8988T (cell line): ENCODE results near the gene KIAA1671.

Experiments
- DNase-seq: peaks from one replicate; pipeline ENCODE4 v3.0.0; 2011

KIAA1671 gene

DNA sequence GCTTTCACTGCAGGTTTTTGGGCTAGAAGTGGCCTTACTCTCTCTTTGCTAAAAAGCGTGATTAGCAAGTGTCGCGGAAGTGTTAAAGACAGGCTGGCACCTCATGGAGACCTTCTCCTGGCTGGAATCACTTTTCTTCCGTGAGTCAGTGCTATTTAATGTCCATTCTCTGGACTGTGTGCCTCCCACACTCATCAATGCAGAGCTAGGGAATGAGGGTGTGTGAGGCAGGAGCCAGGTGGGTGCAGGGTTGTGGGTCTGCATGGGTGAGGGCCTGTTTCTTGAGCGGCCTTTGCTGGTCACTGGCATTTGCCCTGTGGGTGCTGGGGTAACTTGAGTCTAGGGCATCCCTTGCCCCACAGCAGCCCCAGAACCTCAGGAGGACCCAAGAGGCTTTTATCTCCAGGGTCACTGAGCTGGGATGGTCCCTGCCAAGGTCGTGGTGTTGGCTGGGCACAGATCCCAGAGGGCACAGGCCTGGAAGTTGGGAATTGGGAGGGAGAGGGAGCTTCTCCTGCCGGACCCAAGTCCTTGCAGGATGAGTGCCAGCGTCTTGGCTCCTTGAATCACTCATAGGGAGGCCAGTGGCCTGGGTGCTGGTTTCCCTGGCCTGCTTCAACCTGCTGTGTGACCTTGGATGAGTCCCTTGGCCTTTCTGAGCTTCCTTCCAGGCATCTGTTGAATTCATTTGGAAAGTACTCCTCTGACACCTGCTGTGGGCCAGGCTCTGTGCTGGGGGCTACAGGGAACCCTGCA lies 30.0 kb downstream of the KIAA1671 start:
- no peak for DNase-seq

DNA sequence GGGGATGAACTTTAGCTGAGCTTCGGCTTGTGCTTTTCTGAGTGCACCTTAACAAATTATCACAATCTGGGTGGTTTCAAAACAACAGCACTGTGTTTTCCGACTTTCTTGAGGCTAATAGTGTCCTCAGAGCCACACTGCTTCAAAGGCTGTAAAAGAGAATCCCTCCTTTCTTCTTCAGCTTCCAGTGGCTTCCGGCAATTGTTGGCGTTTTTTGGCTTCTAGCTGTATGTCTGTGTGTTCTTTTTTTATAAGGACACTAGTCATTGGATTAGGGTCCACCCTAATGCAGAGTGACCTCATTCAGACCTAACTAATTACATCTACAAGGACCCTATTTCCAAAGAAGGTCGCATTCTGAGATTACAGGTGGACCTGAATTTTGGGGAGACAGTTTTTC lies 30.6 kb downstream of the KIAA1671 start:
- DNase-seq: no peak

DNA sequence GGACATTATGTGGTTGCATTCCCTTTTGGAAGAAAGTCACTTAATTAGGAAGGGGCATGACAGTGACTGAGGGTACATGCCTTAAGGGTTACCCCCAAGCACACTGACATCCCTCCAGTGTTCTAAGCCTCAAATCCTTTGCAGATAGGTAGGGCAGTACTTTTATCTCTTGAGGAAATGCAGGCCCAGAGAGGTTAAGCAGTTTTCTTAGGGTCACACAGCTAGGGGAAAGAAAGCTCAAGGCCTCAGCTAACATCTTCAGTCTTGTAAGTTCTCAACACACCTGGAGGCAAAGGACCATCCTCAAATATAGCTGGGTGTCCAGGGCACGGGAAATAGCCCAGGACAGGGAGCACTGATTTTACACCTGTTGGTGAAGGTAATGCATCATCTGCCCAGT lies 31.6 kb downstream of the KIAA1671 start:
- DNase-seq: no peak

DNA sequence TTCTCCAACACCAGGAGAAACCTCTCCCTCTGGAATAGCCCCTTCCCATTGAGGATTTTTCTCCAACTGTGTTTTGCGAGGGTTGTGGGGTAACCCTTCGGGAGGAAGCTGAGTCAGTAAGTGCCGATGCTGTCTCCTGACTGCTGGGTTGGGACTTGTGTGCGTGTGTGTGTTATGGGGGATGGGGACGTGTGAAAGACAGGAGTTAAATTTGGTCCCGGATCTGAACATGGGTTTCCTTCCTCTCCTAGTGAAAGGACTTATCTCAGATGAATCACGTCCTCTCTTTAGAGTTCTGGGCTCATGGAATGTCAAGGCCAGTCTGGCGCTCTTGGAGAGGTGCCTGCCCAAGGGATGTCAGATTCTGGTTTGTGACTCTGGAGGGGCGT lies 33.3 kb downstream of the KIAA1671 start:
- no peak for DNase-seq

DNA sequence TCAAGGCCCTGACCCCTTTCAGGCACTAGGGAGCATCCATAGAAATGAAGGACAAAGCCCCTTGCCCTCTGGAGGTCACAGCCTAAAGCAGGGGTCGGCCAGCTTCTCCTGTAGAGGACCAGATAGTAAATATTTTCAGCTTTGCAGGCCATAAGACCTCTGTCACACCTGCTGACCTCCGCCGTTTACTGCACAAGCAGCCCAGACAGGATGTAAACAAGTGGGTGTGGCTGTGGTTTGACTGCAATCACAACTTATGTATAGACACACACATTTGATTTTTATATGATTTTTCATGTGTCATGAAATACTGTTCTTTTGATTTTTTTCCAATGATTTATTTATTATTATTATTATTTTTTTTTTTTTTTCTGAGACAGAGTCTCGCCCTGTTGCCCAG lies 34.3 kb downstream of the KIAA1671 start:
- no peak for DNase-seq

DNA sequence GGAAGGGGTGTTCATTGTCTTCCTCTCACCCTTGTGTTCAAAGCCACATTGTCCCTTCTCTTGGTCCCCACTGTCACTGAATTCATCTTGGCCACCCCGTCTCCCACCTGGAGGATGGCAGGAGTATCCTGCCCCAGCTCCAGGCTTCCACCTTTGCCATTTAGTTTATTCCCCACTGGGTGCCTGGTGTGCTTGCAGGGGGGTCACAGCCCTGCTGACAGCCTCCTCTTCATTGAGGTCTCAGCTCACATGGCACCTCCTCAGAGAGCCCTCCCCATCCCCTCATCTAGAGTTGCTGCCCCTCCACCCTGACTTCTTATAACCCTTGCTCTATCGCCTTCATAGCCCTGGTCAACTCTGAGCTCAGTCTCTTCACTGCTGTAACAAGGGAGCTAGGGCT lies 36.6 kb downstream of the KIAA1671 start:
- no peak for DNase-seq

DNA sequence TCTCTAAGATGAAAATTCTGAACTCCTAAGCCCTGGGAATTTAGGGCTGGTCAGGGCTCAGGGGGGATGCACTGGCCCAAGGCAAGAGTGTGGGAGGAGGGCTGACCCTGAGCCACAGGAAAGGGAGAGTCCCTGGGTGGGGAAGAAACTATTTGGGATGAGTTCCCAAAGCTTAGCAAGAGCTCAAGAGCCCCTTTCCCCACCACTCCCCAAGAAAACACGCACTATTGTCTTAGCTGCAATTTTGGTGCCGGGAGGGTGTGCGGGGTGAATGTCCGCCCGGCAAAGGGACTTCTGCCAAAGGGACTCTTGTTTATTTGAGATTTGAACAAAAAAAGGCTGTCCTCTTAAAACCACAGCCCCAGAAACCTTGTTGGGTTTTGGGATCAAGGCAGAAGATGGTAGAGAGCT lies 37.0 kb downstream of the KIAA1671 start:
- DNase-seq: no peak

DNA sequence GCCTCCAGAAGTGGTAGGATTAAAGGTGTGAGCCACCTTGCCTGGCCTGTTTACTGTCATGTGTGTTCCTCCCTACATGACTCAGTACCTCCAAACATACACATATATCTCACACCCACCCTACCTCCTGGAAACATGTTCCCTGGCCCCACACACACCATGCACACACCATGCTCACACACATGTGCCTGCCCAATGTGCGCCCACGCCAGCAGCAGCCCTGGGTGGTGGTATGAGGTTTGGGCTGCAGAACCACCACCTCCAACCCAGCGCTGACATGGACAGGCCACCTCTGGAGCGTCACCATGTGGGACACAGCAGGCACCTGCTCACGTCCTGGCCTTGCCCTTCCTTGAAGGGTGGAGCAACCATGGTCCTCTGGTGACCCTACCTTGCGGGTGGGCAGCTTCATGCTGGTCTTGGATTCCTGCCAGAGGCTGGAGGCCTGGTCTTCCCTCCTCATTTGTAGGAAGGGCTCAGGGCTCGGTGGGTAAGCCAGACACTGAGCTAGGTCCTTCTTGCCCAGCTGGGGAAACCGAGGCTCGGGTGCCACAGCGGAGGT lies 37.9 kb downstream of the KIAA1671 start:
- no peak for DNase-seq

DNA sequence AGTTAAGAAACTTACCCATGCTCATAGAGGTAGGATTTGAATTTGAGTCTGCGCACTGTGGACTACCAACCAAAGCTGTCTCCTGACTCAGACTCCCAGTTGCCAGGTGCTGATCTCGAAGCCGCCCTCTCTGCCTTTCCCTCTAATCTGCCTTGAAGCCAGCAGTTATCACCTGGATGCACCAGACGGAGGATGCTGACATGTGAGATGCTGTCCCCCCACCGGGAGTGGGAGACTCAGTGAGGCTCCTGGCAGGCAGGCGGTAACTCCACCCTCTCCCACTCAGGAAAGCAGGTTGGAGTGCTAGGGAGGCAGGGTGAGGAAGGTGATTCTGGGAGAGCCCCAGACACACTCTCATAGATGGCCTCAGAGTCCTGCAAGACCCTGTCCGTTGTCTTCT lies 40.4 kb downstream of the KIAA1671 start:
- DNase-seq: no peak

DNA sequence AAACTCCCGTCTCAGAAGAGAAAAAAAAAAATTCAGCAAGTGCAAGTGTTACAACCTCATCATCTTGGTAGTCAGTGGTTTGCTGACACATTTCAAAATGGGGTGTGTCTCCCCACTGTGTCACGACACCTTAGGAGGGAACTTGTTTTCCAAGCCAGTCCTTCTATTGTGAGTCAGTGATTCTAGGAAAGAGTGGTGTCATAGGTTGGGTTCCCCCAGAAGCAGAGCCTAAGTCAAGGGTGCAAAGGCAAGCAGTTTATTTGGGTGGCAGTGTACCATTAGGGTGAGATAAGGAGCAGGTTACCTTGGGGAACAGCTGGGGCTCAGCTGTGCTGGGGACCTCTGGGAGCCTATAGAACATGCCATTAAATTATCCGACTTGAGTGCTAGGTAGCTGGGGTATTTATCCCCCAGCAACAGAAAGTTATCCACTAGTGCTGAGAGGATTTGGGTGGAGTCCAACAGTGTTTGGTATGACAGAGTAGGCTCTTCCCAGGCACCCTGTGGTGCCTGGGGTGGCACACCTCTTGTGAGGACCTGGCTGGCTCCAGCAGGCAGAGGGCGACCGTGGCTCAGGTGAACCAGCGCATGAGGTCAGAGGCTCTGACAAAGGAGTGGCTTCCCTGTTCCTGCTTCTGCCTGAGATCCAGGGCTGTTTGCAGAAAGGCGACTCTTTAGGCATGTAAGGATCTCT lies 41.7 kb downstream of the KIAA1671 start:
- peak; percentile 40 for DNase-seq

DNA sequence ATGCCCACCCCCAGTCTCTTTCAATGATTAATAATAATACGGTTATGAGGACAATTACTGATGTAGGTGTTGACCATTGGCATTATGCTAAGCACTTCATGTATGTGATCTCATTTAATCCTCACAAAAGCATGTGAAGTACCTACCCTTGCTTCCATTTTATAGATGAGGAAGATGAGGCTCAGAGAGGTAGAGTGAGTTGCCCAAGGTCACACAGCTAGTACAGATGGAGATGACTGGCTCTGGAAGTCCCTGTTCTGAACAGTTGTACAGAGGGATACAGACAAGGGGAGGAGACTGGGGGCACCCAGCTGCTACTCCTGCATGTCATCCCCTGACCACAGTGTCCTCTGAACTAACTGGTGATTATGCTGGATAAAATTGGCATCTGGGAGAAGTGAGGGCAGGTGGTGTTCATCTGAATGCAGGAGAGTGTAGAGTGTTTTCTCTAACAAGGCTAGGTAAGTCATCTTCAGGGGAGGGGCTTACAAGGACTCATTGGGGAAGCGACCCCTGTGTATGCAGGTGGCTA lies 43.2 kb downstream of the KIAA1671 start:
- DNase-seq: no peak

DNA sequence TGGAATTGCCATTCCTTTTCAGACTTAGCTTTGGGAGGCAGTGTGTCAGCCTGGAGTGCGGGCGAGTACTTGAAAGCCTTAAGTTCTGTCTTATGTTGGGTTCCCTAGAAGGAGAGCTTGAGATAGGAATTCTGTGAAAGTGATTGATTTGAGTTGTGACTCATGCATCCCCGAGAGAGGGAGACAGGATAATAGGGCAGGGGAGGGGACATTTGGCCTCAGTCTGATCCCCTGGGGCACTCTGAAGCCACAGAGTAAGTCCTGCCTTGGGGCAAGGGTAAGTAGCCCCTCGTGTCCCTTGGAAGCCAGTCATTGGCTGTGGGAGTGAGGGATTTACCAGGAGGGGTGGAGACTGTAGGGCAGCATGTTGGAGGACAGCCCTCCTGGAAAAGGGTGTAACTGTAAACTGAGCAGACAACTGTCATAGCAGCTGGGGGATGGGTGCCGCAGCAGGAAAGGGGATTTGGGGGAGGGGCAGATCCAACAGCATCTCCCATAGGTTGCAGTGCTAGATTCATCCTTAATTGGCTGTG lies 44.0 kb downstream of the KIAA1671 start:
- no peak for DNase-seq

DNA sequence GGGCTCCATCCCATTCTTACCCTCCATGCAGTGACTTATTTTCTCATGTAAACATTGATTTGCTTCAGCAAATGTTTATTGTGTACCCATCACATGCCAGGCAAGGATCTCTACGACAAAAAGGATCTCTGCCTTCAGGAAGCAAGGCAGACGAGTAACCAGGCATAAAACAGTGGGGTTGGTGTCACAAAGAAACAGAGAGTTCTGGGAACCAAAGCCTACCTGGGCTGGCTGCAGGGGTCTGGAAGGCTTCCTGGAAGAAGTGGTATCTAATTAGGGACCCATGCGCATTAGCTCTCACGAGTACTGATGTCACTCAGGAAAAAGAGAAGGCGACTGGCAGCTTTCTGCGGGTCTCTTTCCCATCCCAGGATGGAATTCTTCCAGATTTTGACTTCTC lies 44.5 kb downstream of the KIAA1671 start:
- no peak for DNase-seq

DNA sequence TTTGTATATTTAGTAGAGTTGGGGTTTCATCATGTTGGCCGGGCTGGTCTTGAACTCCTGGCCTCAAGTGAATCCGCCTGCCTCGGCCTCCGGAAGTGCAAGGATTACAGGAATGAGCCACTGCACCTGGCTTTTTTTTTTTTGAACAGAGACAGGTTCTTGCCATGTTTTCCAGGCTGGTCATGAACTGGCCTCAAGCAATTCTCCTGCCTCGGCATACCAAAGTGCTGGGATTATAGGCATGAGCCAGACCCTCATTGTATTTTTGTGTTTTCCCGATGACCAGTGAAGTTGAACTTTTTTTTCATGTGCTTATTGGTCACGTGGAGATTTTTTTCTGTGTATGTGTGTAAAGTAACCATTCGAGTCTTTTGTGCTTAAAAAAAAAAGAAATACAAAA lies 48.2 kb downstream of the KIAA1671 start:
- DNase-seq: no peak

DNA sequence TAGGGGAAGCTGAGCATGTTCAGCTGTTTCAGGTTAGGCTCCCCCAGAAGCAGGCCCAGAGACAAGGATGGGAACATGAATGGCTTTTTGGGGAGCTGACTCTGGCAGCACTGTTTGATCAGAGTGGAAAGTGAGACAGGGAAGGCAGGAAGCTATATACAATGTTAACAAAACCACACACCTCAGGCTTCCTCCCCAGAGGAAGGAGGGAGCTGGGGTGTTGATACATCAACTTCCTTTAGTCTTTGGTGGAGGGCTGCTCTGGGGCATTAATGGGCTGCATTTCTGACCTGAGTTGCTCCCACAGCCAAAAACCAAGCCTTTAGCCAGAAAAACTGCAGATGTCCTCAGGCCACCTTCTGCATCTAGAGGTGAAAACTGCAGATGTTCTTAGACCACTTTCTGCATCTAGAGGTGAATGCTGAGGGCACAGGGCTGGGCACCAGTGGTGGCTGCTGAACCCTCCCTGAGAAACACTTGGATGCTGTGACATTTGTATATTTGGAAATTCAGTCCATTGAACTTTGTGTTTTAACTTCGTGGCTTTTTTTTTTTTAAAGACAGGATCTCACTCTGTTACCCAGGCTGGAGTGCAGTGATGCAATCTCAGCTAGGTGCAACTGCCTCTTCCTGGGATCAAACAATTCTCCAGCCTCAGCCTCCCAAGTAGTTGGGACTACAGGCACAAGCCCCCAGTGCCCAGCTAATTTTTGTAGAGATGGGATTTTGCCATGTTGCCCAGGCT lies 49.9 kb downstream of the KIAA1671 start:
- no peak for DNase-seq

DNA sequence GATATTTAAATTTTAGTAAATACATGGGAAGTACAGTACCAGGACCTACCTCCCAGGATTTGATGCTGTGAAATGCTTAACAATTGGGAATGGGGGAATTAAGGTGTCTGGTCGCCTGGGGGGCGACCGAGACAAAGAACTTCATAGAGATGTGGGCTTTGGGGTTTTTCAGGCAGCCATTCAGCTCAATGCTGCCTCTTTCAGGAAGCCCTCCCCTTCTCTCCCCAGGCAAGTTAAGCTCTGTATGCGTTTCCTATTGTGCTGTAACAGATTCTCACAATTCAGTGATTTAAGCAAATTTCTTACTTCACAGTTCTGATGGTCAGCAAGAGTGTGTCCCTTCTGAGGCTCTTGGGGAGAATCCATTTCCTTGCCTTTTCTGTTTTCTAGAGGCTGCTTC lies 53.8 kb downstream of the KIAA1671 start:
- DNase-seq: no peak

DNA sequence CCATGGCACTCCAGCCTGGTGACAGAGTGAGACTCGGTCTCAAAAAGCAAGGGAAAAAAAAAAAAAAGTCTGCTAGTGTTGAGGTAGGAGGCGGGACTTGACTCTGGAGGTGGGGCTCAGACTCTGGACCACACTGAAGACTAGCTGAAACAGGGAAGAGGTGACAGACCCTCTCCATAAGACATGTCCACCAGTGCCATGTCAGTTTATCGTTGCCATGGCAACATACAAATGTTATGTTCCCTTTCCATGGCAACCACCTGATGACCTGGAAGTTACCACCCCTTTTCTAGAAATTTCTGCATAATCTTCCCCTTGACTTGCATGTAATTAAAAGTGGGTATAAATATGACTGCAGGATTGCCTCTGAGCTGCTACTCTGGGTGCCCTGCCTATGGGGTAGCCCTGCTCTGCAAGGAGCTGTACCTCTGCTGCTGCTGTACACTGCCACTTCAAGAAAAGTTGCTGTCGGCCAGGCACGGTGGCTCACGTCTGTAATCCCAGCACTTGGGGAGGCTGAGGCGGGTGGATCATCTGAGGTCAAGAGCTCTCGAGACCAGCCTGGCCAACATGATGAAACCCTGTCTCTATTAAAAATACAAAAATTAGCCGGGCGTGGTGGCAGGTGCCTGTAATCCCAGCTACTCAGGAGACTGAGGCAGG lies 55.1 kb downstream of the KIAA1671 start:
- DNase-seq: no peak

DNA sequence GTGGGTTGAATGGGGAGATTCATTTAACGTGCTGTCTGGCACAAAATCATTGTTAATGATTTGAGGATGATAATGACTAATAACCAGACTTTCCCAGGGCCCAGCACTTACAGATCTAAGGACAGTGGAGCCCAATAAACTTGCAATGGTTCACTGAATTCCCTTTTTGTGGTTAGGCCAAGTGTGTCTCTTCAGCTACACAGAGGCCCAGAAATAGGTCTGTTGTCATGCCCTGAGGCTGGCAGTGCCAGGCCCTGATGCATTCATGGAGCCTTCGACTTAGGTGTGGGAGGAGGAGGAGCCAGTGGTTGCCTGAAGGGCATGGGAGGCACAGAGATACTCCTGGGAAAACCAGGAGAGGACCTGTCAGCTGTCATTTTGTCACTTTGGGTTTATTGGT lies 56.1 kb downstream of the KIAA1671 start:
- DNase-seq: no peak

DNA sequence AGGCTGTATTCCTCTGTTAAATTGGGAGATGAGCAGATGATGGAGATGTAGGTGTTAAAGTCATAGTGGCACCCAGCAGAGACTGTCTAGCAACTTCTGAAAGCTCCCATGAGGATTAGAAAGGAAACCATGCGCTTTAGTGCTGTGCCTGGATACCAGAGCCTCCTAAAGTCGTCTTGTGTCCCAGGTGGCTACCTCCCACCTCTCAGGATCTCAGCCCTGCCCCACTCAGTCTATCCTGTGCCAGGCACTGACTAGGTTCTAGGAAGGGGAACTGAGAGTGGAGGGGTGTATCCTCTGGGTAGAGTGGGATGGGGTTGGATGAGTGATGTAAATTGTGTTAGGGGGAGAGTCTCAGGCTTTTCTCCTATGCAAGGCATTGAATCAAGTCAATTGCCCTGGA lies 60.2 kb downstream of the KIAA1671 start:
- DNase-seq: no peak

DNA sequence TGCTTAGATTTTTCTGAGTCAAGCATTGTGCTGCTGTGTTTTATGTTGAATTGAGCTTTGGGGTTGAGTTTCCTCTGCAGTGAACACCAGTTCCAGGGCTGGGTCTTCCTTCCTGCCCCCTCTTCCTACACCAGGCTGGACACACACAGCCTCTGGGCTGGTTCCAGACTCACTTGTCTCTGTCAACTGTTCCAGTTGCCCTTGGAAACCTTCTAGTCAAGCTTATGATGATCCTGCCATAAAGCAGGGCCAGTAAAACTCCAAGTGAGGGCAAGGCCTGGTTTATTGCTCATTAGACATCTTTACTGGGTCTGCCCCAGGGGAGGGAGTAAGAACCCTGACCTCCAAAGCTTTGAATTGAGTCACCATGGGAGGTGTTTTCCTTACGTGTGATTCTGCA lies 61.1 kb downstream of the KIAA1671 start:
- DNase-seq: no peak

DNA sequence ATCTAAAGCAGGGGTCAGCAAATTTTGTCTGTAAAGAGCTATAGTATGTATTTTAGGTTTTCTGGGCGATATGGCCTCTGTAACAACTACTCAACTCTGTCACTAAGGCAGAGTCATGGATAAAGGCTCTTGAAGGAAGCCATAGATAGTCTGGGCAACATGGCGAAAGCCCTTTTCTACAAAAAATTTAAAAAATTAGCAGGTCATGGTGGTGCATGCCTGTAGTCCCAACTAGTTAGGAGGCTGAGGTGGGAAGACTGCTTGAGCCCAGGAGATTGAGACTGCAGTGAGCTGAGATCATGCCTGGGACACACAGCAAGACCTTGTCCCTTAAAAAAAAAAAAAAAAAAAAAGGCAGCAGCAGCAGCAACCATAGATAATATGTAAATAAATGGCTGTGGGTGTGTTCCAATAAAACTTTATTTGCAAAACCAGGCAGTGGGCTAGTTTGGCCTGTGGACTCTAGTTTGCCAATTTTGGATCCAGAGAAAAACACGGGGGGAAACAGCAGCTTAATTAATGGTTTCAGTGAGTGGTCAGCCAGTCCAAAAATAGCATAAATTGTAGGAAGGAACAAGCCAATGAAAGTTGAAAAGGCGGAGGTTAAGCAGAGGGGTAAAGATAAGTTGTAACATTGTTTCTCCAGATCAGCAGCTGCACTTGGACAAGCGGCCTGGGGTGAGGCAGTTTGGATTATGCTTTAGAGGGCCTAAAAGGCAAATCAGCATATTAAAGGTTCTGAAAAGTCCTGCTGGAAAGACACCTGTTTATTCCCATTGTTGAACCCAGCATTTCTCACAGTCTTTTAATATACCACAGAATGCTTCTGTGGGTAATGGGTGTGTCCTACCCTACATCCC lies 62.6 kb downstream of the KIAA1671 start:
- no peak for DNase-seq

DNA sequence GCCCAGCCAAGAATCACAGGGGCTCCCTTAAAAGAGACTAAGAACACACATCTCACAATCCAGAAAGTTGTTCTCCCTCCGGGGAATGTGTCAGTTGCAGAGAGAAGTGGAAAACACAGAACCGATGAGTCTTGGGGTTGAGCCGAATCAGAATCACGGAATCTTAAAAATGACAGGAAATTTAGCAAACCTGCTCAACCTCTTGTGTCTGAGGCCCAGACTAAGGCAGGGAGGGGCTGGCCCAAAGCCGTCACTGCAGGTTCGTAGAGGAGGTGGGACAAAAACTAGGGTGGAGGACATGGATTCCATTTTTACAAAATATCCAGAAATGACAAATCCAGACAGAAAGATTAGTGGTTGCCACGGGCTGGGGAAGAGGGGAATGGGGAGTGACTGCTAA lies 63.8 kb downstream of the KIAA1671 start:
- no peak for DNase-seq
